ENCODE results near the gene RNF11.

RNF11 gene

DNA sequence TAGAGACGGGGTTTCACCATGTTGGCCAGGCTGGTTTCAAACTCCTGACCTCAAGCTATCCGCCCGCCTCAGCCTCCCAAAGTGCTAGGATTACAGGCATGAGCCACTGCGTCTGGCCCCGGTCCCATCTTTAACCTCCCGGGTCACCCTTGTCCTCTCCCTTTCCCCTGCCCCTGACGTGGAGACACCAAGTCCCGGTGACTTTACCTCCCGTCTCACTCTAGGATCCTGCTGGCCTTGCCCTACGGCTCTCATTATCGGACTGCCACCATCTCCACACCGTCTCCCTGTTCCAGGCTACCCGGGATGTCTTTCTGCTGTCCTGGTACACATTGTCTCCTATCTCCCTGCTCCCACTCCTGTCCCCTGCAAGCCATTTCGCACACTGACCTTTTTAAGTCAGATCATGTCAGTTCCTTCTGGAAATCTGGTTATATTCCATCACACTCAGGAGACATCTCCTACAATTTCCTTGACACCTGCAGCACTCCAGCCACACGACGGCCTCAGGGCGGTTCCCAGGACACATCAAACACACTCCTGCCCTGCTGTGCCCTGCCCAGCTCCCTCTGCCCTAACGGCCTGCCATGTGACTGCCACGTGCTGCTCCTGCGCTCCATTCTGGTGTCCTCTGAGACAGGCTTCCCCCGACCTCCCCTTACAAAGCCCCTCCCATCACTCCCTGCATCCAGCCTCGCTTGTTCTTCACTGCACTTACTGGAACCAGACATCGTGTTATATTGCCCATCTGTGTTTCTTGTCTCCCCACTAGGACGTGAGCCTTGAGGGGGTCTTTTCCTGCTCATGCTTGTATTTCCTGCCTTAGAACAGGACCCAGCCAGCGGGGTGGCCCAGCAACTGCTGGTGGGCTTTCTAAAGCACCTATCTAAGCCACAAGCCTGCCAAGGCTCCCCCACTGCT is 61.6 kb downstream of the RNF11 start:
- no peak overlapping the region for H3K4me3 ChIP-seq (ENCODE audit: low read depth, low read length)
- TF ChIP-seq, protein P1, sequence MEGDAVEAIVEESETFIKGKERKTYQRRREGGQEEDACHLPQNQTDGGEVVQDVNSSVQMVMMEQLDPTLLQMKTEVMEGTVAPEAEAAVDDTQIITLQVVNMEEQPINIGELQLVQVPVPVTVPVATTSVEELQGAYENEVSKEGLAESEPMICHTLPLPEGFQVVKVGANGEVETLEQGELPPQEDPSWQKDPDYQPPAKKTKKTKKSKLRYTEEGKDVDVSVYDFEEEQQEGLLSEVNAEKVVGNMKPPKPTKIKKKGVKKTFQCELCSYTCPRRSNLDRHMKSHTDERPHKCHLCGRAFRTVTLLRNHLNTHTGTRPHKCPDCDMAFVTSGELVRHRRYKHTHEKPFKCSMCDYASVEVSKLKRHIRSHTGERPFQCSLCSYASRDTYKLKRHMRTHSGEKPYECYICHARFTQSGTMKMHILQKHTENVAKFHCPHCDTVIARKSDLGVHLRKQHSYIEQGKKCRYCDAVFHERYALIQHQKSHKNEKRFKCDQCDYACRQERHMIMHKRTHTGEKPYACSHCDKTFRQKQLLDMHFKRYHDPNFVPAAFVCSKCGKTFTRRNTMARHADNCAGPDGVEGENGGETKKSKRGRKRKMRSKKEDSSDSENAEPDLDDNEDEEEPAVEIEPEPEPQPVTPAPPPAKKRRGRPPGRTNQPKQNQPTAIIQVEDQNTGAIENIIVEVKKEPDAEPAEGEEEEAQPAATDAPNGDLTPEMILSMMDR (IDR thresholded peaks at IDR 0.05; ENCODE audit: borderline replicate concordance, insufficient read depth, low read depth, low read length): no peak

GRCh38 chr1:51298322-51298705 is 62.2 kb downstream of the RNF11 start:
- TF ChIP-seq, protein P1 (IDR thresholded peaks at IDR 0.05; ENCODE audit: borderline replicate concordance, insufficient read depth, low read depth, low read length): no peak
- no peak overlapping the region for H3K4me3 ChIP-seq (ENCODE audit: low read depth, low read length)

GRCh38 chr1:51299185-51299885 is 63.3 kb downstream of the RNF11 start:
- H3K4me3 ChIP-seq (ENCODE audit: low read depth, low read length): no peak overlapping the region
- TF ChIP-seq, protein P1 (IDR thresholded peaks at IDR 0.05; ENCODE audit: borderline replicate concordance, insufficient read depth, low read depth, low read length): no peak

DNA sequence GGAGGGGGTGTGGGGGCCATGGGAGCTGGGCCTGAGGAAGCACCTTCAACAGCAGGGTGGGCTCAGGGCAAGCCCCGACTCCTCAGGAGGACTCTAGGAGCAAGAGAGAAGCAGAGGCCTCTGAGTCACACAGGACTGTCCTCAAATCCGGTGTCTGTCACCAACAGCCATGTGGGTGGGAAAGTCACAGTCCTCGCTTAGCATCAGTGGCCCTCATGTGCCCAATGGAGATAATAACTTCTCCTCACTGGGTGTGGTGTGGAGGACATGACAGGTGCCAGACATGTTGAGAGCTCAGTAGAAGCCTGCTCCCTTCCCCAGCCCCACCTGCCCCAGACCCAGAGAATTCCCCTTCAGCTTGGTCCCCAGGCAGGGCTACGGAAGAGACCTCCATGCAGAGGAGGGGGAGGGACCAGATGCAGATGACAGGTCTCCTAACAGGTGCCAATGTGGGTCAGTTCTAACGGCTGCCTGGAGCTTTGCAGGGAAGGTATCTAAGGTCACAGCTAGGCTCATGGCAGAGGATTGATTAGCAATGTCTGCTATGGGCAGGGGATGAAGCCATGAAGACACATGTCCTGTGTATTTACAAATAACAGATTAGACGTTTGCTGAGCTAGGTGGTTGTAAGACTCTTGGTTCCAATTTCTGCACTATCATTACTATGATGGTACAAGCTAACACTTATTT is 64.1 kb downstream of the RNF11 start:
- no peak overlapping the region for H3K4me3 ChIP-seq (ENCODE audit: low read depth, low read length)
- TF ChIP-seq, protein P1 (IDR thresholded peaks at IDR 0.05; ENCODE audit: borderline replicate concordance, insufficient read depth, low read depth, low read length): no peak

DNA sequence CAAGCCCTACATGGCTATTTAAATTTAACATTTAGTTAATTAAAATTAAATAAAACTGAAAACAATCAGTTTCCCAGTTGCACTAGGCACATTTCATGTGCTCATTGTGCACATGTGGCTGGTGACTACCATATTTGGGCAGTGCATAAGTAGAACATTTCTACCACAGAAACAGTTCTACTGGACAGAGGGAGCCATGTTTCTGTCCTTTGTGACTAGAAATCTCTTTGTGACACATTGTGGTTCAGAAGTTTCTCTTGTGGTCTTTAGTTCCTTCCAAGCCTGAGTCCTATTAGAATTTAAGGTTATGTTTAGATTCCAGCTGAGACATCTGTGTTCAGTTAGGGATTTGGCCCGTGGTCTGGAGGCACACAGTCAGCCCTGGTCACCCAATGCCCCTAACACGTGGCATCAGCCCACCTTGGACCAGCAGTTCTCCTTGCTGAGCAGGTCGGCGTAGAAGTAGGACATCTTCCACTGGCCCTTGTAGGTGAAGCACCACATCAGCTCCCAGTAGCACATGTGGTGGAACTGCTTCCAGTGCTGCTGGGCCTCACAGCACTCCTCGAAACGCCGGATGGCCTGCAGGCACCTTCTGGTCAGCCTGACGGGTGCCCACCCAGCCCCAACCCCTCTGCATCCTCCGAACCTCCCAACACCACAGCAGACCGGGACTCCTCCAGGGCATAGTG is 65.2 kb downstream of the RNF11 start:
- TF ChIP-seq, protein P1 (IDR thresholded peaks at IDR 0.05; ENCODE audit: borderline replicate concordance, insufficient read depth, low read depth, low read length): no peak
- H3K4me3 ChIP-seq (ENCODE audit: low read depth, low read length): no peak overlapping the region

DNA sequence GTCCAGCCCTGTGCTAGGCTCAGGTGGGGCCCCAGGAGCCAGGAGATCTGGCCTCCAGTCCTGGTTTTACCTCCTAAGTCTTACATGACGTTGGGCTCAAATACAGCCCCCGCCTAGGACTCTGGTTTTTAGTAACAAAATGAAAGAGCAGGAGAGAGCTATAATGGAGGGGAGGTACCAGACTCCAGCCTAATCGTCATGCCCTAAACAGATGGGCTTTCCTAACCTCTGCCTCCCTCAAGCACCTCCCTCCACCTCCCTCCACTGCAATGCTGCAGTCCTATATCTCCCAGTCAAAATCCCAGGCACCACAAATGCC is 65.7 kb downstream of the RNF11 start:
- H3K4me3 ChIP-seq (ENCODE audit: low read depth, low read length): no peak overlapping the region
- TF ChIP-seq, protein P1 (IDR thresholded peaks at IDR 0.05; ENCODE audit: borderline replicate concordance, insufficient read depth, low read depth, low read length): no peak
